GM18873 (cell line): ENCODE data around the gene CNN1.

Experiments used
- ATAC-seq: cut with Tn5 transposase; IDR thresholded peaks from one replicate; pipeline ENCODE4 v1.9.1; 2021; ENCODE audit warnings: mild to moderate bottlenecking, moderate library complexity, moderate number of reproducible peaks; ENCODE audit not compliant: unreplicated experiment, low FRiP score

Gene CNN1

GRCh38 chr19:11538232-11539036, at the start of gene CNN1:
CNN1 (plus strand) TSS chr19:11538851; CDS start chr19:11538928, 77 bp downstream.
- no peak for ATAC-seq

- ATAC-seq = no peak
Observed at GRCh38 chr19:11489378-11489777, 49.3 kb upstream of the CNN1 start.

GRCh38 chr19:11494634-11495285, 43.9 kb upstream of the CNN1 start:
- no peak for ATAC-seq

GRCh38 chr19:11495481-11495880, 43.2 kb upstream of the CNN1 start:
- ATAC-seq = no peak

- ATAC-seq = no peak
Observed at GRCh38 chr19:11495885-11496284, 42.8 kb upstream of the CNN1 start.

- ATAC-seq = no peak
Observed at GRCh38 chr19:11496391-11497163, 42.1 kb upstream of the CNN1 start.

GRCh38 chr19:11499220-11499726, 39.4 kb upstream of the CNN1 start:
- ATAC-seq = no peak

- ATAC-seq = no peak
Observed at GRCh38 chr19:11499890-11500420, 38.7 kb upstream of the CNN1 start.

- no peak for ATAC-seq
Observed at GRCh38 chr19:11504502-11505031, 34.1 kb upstream of the CNN1 start.

- ATAC-seq = peak; percentile 88
Observed at GRCh38 chr19:11505032-11505503, 33.6 kb upstream of the CNN1 start.

- peak; percentile 26 for ATAC-seq
Observed at GRCh38 chr19:11505504-11506100, 33.0 kb upstream of the CNN1 start, which contains the start of gene ZNF653. ZNF653 (minus strand) TSS chr19:11505839; CDS start chr19:11505786, 53 bp downstream.

- peak; percentile 23 for ATAC-seq
Observed at GRCh38 chr19:11506101-11506555, 32.5 kb upstream of the CNN1 start.

- no peak for ATAC-seq
Observed at GRCh38 chr19:11506967-11507366, 31.7 kb upstream of the CNN1 start.

GRCh38 chr19:11507370-11508078, 31.1 kb upstream of the CNN1 start:
- no peak for ATAC-seq

GRCh38 chr19:11510444-11510843, 28.2 kb upstream of the CNN1 start:
- ATAC-seq = no peak

- no peak for ATAC-seq
Observed at GRCh38 chr19:11513946-11514345, 24.7 kb upstream of the CNN1 start.

GRCh38 chr19:11519138-11519537, 19.5 kb upstream of the CNN1 start:
- ATAC-seq = no peak

- peak; percentile 90 for ATAC-seq
Observed at GRCh38 chr19:11528551-11529341, 9.9 kb upstream of the CNN1 start, which contains the start of gene ECSIT. ECSIT (minus strand) TSS chr19:11529134; CDS start chr19:11519170, 9,964 bp downstream.
